Testis (tissue), 3 donors: ENCODE results near the gene SDK1. TPM values are rescaled to one million over a fixed set of nuclear protein-coding genes. Genes with fewer than 3 reads are reported as not detected.
"Not testable (repeated sequence)": the region's sequence is repeated elsewhere in the genome, so short reads cannot be mapped to it uniquely, and the experiment has no call there.

Experiments
- DNase-seq: peaks from one replicate; pipeline ENCODE4 v3.0.0-alpha.2; 2019
- H3K27ac ChIP-seq, 2 donors: fragments of 200-600 bp; sonication (generic); one replicate each; pipeline ENCODE4 v1.5.1; 2019
- H3K27me3 ChIP-seq: fragments of 200-600 bp; sonication (generic); one replicate; pipeline ENCODE4 v1.5.1; 2019
- H3K36me3 ChIP-seq: fragments of 200-600 bp; sonication (generic); one replicate; pipeline ENCODE4 v1.5.1; 2017; ENCODE audit warnings: low read depth; ENCODE audit errors: missing control alignments
- H3K4me1 ChIP-seq: fragments of 200-600 bp; sonication (generic); one replicate; pipeline ENCODE4 v1.5.1; 2019
- H3K4me3 ChIP-seq, 2 donors: fragments of 200-600 bp; sonication (generic); one replicate each; pipeline ENCODE4 v1.5.1; 2017 to 2019
- H3K9me3 ChIP-seq: fragments of 200-600 bp; sonication (generic); one replicate; pipeline ENCODE4 v1.5.1; 2017
- CTCF ChIP-seq, 3 experiments: fragments of 450-650 bp in 2 of 3; fragments of 200-600 bp in 1 of 3; sonication (generic) in 1 of 3; IDR thresholded peaks; one replicate each; pipeline ENCODE4 v1.5.1; 2016 to 2019; ENCODE audit warnings: antibody characterized with exemption in 3 of 3, mild to moderate bottlenecking in 2 of 3, moderate library complexity in 1 of 3
- POLR2A ChIP-seq: fragments of 450-650 bp; IDR thresholded peaks from one replicate; pipeline ENCODE4 v1.6.1; 2017; ENCODE audit warnings: antibody characterized with exemption, mild to moderate bottlenecking, moderate library complexity
- WGBS, 2 donors: methylation state at CpG; one replicate each; pipeline ENCODE4 v1.1.5; 2018; 5-methylcytosine and 5-hydroxymethylcytosine counted together
- intact Hi-C: fragments of 100-400 bp; cut with DNase I; formaldehyde crosslinking; loops from one replicate; pipeline ENCODE4 v1.15.1; 2023; ENCODE audit warnings: low total_unique reads
- polyA plus RNA-seq: library from polyadenylated mRNA; stranded (reverse); fragments of 350-450 nt; fragmentation: Illumina TruSeq; extraction: RNeasy Lipid Tissue Mini Kit (QIAGEN cat#74804); gene quantifications from one replicate; pipeline ENCODE4 v1.2.3, GENCODE V29; 2014; ENCODE audit warnings: low read depth, low replicate concordance; ENCODE audit not compliant: insufficient read depth
- total RNA-seq, 2 donors: library from RNA; depleted of rRNA; stranded (reverse); fragments of >200 nt; gene quantifications; one replicate each; pipeline ENCODE4 v1.2.3, GENCODE V29; 2016

Gene SDK1
- total and polyA plus RNA-seq, 3 donors from 2014 or later, result 20.0 to 36.2 (median 24.9) TPM

- DNase-seq, result no peak
- 78 to 87% methylated on average over 11 to 19 of the region's 19 CpGs for WGBS, 2 donors
- Histone ChIP-seq H3K4me3 (no peak overlapping the region), H3K36me3 (no peaks in the 10 kb centered on the region), H3K9me3 (no peaks in the 10 kb centered on the region), H3K4me1 (no peaks in the 10 kb centered on the region), H3K27me3 (no peaks in the 10 kb centered on the region), H3K27ac (no peak overlapping the region)
- TF ChIP-seq POLR2A (no peak), CTCF (IDR thresholded peaks at IDR 0.05) (no peak)
- intact Hi-C loops, result no loop called here
Measured at GRCh38 chr7:4302203-4302905, 1001.3 kb downstream of the SDK1 start.

GRCh38 chr7:4307316-4308204, 1006.5 kb downstream of the SDK1 start:
- DNase-seq, result no peak
- Histone ChIP-seq H3K27me3 (no peaks in the 10 kb centered on the region), H3K36me3 (no peaks in the 10 kb centered on the region), H3K4me1 (no peaks in the 10 kb centered on the region), H3K9me3 (no peaks in the 10 kb centered on the region), H3K4me3 (no peak overlapping the region), H3K27ac (no peak overlapping the region)
- 61 to 69% methylated on average over 28 of the region's 28 CpGs for WGBS, 2 donors
- intact Hi-C loops, result no loop called here
- TF ChIP-seq POLR2A (no peak), CTCF (IDR thresholded peaks at IDR 0.05) (no peak)

GRCh38 chr7:4308205-4308590, 1007.1 kb downstream of the SDK1 start:
- intact Hi-C loops, result no loop called here
- 54 to 84% methylated on average over 22 of the region's 22 CpGs for WGBS, 2 donors
- TF ChIP-seq CTCF (IDR thresholded peaks at IDR 0.05), result no peak
- no peak for TF ChIP-seq POLR2A
- Histone ChIP-seq H3K9me3 (no peaks in the 10 kb centered on the region), H3K4me3 (no peak overlapping the region), H3K27ac (no peak overlapping the region), H3K27me3 (no peaks in the 10 kb centered on the region), H3K36me3 (no peaks in the 10 kb centered on the region), H3K4me1 (no peaks in the 10 kb centered on the region)
- no peak for DNase-seq

GRCh38 chr7:4313911-4314310, 1012.9 kb downstream of the SDK1 start:
- H3K4me1 ChIP-seq, H3K36me3 ChIP-seq, DNase-seq, intact Hi-C loops, H3K9me3 ChIP-seq, H3K27ac ChIP-seq, H3K27me3 ChIP-seq: not testable (repeated sequence)
- WGBS, 2 donors, result 87% methylated on average over 29 of the region's 29 CpGs; no CpG with 5 or more reads in 1 of the 2 donors
- peak overlapping the region; percentile 29 to 31 for H3K4me3 ChIP-seq

GRCh38 chr7:4314316-4314715, 1013.3 kb downstream of the SDK1 start:
- H3K27ac ChIP-seq, DNase-seq, H3K4me1 ChIP-seq, H3K27me3 ChIP-seq, H3K9me3 ChIP-seq, H3K36me3 ChIP-seq, intact Hi-C loops: not testable (repeated sequence)
- peak overlapping the region; percentile 29 to 31 for H3K4me3 ChIP-seq
- 63 to 72% methylated on average over 5 to 16 of the region's 16 CpGs for WGBS, 2 donors
